SK-N-SH (cell line): ENCODE measurements around the gene ALDH1L1. TPM values are rescaled to one million over a fixed set of nuclear protein-coding genes. Genes with fewer than 3 reads are reported as not detected.

Source experiments
- CTCF ChIA-PET: fragments of 300-600, 350-600 bp; formaldehyde crosslinking; extraction: SDS; loops from one replicate; lab custom pipeline; 2021; lab: Yijun Ruan, JAX
- POLR2A ChIA-PET: fragments of 350-600 bp; sonication (Branson Sonifier 250); formaldehyde crosslinking; extraction: SDS; loops from one replicate; lab custom pipeline; 2020; ENCODE audit warnings: antibody characterized with exemption, inconsistent platforms; lab: Yijun Ruan, JAX
- DNase-seq: peaks from one replicate; pipeline ENCODE4 v3.0.0; 2012
- H2AFZ ChIP-seq: fragments of 200-600 bp; sonication (generic); 2 replicates; pipeline ENCODE4 v1.8.1; 2016; ENCODE audit warnings: antibody characterized with exemption, mild to moderate bottlenecking, low read depth
- H3F3A ChIP-seq: fragments of 200-600 bp; sonication (generic); replicated peaks from 2 replicates; pipeline ENCODE3; 2016; ENCODE audit warnings: antibody characterized with exemption, mild to moderate bottlenecking; ENCODE audit not compliant: insufficient read depth
- H3K27ac ChIP-seq, 2 experiments: fragments of 200-500 bp in 1 of 2; fragments of 200-600 bp in 1 of 2; sonication (Bioruptor generic) in 1 of 2; sonication (generic), shearing (Covaris generic) in 1 of 2; 2 replicates each; pipeline versions ENCODE4 v1.5.1 to v1.6.1; 2014 to 2016; ENCODE audit warnings: low read depth in 2 of 2, inconsistent platforms in 1 of 2, low read length in 1 of 2, mild to moderate bottlenecking in 1 of 2, mixed read lengths in 1 of 2
- H3K27me3 ChIP-seq: fragments of 200-600 bp; sonication (generic), shearing (Covaris generic); 2 replicates; pipeline ENCODE4 v1.6.1; 2016; ENCODE audit warnings: mixed run types; ENCODE audit not compliant: insufficient read depth
- H3K36me3 ChIP-seq, 2 experiments: fragments of 200-500 bp in 1 of 2; fragments of 200-600 bp in 1 of 2; sonication (Bioruptor generic) in 1 of 2; sonication (generic) in 1 of 2; replicated peaks in 1 of 2; 2 replicates each; pipeline versions ENCODE3 to v1.5.1; 2014 to 2016; ENCODE audit warnings: low read length in 1 of 2, mild to moderate bottlenecking in 1 of 2; ENCODE audit not compliant: insufficient read depth in 2 of 2, control insufficient read depth in 1 of 2
- H3K4me1 ChIP-seq, 2 experiments: fragments of 200-500 bp in 1 of 2; fragments of 200-600 bp in 1 of 2; sonication (Bioruptor generic) in 1 of 2; sonication (generic), shearing (Covaris generic) in 1 of 2; 2 replicates each; pipeline versions ENCODE4 v1.5.1 to v1.6.1; 2014 to 2016; ENCODE audit warnings: low read depth in 1 of 2, low read length in 1 of 2, mixed run types in 1 of 2; ENCODE audit not compliant: insufficient read depth in 2 of 2, control insufficient read depth in 1 of 2
- H3K4me2 ChIP-seq: fragments of 200-600 bp; sonication (generic), shearing (Covaris generic); 2 replicates; pipeline ENCODE4 v1.6.1; 2017; ENCODE audit warnings: mixed run types
- H3K4me3 ChIP-seq, 2 experiments: fragments of 200-500 bp in 1 of 2; fragments of 200-600 bp in 1 of 2; sonication (Bioruptor generic) in 1 of 2; sonication (generic), shearing (Covaris generic) in 1 of 2; 2 replicates each; pipeline versions ENCODE4 v1.5.1 to v1.8.1; 2014 to 2016; ENCODE audit warnings: low read depth in 2 of 2, inconsistent platforms in 1 of 2, low read length in 1 of 2, mild to moderate bottlenecking in 1 of 2, mixed read lengths in 1 of 2, moderate library complexity in 1 of 2
- H3K79me2 ChIP-seq: fragments of 200-600 bp; sonication (generic); 2 replicates; pipeline ENCODE4 v1.8.1; 2017; ENCODE audit warnings: mild to moderate bottlenecking; ENCODE audit not compliant: insufficient read depth
- H3K9ac ChIP-seq: fragments of 200-600 bp; sonication (generic); 2 replicates; pipeline ENCODE4 v1.6.1; 2017; ENCODE audit warnings: mixed run types
- H3K9me2 ChIP-seq: fragments of 200-600 bp; sonication (generic); 2 replicates; pipeline ENCODE4 v1.6.1; 2017; ENCODE audit warnings: mixed run types
- H3K9me3 ChIP-seq: fragments of 200-600 bp; sonication (generic); 2 replicates; pipeline ENCODE4 v1.6.1; 2017; ENCODE audit warnings: mixed run types, mild to moderate bottlenecking, moderate library complexity
- H4K20me1 ChIP-seq: fragments of 200-600 bp; sonication (generic); 2 replicates; pipeline ENCODE4 v1.6.1; 2017; ENCODE audit warnings: mild to moderate bottlenecking, mixed run types; ENCODE audit not compliant: insufficient read depth
- ELF1 ChIP-seq: IDR thresholded peaks from 2 replicates; pipeline ENCODE4 v1.4.0; 2012
- EP300 ChIP-seq, 2 experiments: IDR thresholded peaks; 2 replicates each; pipeline versions ENCODE4 v1.4.0 to v1.6.1; 2012; ENCODE audit warnings: borderline replicate concordance in 1 of 2, low read depth in 1 of 2, low read length in 1 of 2
- GATA2 ChIP-seq: sonication (generic); formaldehyde crosslinking; IDR thresholded peaks from 2 replicates; pipeline ENCODE4 v1.5.0; 2020; ENCODE audit warnings: mild to moderate bottlenecking, missing genetic modification reagents
- MXI1 ChIP-seq: IDR thresholded peaks from 2 replicates; pipeline ENCODE4 v1.6.1; 2012; ENCODE audit warnings: mild to moderate bottlenecking, low read depth, low read length, improper control_type of control experiment
- PBX3 ChIP-seq: IDR thresholded peaks from 2 replicates; pipeline ENCODE4; 2012
- POLR2AphosphoS5 ChIP-seq: IDR thresholded peaks from 2 replicates; pipeline ENCODE4 v1.6.1; 2012; ENCODE audit warnings: low read depth, low read length
- REST ChIP-seq: IDR thresholded peaks from 2 replicates; pipeline ENCODE4 v1.6.1; 2012; ENCODE audit warnings: mild to moderate bottlenecking, low read depth, low read length, moderate library complexity
- RXRA ChIP-seq: IDR thresholded peaks from 2 replicates; pipeline ENCODE4 v1.4.0; 2012; ENCODE audit warnings: low read depth, mild to moderate bottlenecking, borderline replicate concordance
- SIN3A ChIP-seq: IDR thresholded peaks from 2 replicates; pipeline ENCODE4 v1.6.1; 2012; ENCODE audit warnings: low read depth, mild to moderate bottlenecking, low read length, moderate library complexity, borderline replicate concordance
- SMC3 ChIP-seq: IDR thresholded peaks from 2 replicates; pipeline ENCODE4 v1.6.1; 2012; ENCODE audit warnings: low read depth, low read length, improper control_type of control experiment
- TAF1 ChIP-seq: IDR thresholded peaks from 2 replicates; pipeline ENCODE4 v1.6.1; 2012; ENCODE audit warnings: low read depth, mild to moderate bottlenecking, low read length, moderate library complexity, borderline replicate concordance
- TCF12 ChIP-seq: IDR thresholded peaks from 2 replicates; pipeline ENCODE4 v1.4.0; 2012
- TEAD4 ChIP-seq: IDR thresholded peaks from 2 replicates; pipeline ENCODE4 v1.4.0; 2012; ENCODE audit warnings: mild to moderate bottlenecking, borderline replicate concordance; ENCODE audit not compliant: insufficient read depth
- USF2 ChIP-seq: fragments of 150-350 bp; IDR thresholded peaks from 2 replicates; pipeline ENCODE4 v1.6.1; 2017; ENCODE audit warnings: antibody characterized with exemption, low read length, low read depth, borderline replicate concordance
- WGBS: methylation state at CpG from one replicate; pipeline ENCODE4 v1.1.6; 2017; ENCODE audit warnings: low lambda C conversion rate; 5-methylcytosine and 5-hydroxymethylcytosine counted together
- polyA plus RNA-seq, 3 experiments: library from polyadenylated mRNA; depleted of rRNA; stranded (reverse); fragments of >200 nt; gene quantifications; 2 replicates each; pipeline ENCODE4 v1.2.3, GENCODE V29; 2012

The ALDH1L1 gene
- polyA plus RNA-seq, 1 of the 3 experiments (the other 2 are of a cell fraction), result not detected

- H3K27ac ChIP-seq, result no peak overlapping the region; a peak in 1 of 4 replicates
- ChIA-PET CTCF (interaction anchor here (1.1 to 2.1 kb wide), 3 partner anchors 22 to 370 kb away, joined by 3 to 12 read pairs (median 6); no protein-coding TSS in a partner anchor), POLR2A (no interaction called here)
- no peaks in the 10 kb centered on the region for H3F3A ChIP-seq
- WGBS, result 56% methylated on average over 5 of the region's 5 CpGs
- H3K27me3 ChIP-seq, result no peaks in the 10 kb centered on the region
- H3K79me2 ChIP-seq, result no peaks in the 10 kb centered on the region
- peak overlapping the region; percentile 13; the same call in 1 of the 2 replicates for H2AFZ ChIP-seq
- no peaks in the 10 kb centered on the region for H3K9me3 ChIP-seq
- H3K9ac ChIP-seq, result no peak overlapping the region
- no peak overlapping the region for H3K4me2 ChIP-seq
- H4K20me1 ChIP-seq, result no peaks in the 10 kb centered on the region
- TF ChIP-seq ELF1, result no peak
- no peak for TF ChIP-seq RXRA
- no peak for TF ChIP-seq GATA2 (CRISPR knock-in tag)
- TF ChIP-seq TAF1, result no peak
- TF ChIP-seq PBX3, result no peak
- TF ChIP-seq USF2, result no peak
- no peak for TF ChIP-seq REST
- TF ChIP-seq MXI1, result no peak
- TF ChIP-seq EP300 (IDR thresholded peaks at IDR 0.05; ENCODE audit: borderline replicate concordance in 1 of 2, low read depth in 1 of 2, low read length in 1 of 2), result no peak
- no peak for TF ChIP-seq POLR2AphosphoS5
- TF ChIP-seq TEAD4, result no peak
- no peak for TF ChIP-seq TCF12
- TF ChIP-seq SMC3, result no peak
- no peak for TF ChIP-seq SIN3A
- H3K4me3 ChIP-seq, result no peak overlapping the region
- no peaks in the 10 kb centered on the region for H3K9me2 ChIP-seq
- DNase-seq, result no peak
- no peaks in the 10 kb centered on the region for H3K36me3 ChIP-seq
- H3K4me1 ChIP-seq, result peaks cover 0 to 17% of the 10 kb centered on the region in 2 experiments; a peak in 1 of 4 replicates
Observed at GRCh38 chr3:126102530-126102951, 77.8 kb downstream of the ALDH1L1 start.
